A549 (cell line): ENCODE results near the gene UPF2. TPM values are rescaled to one million over a fixed set of nuclear protein-coding genes. Genes with fewer than 3 reads are reported as not detected.

Experiments
- ATAC-seq, 2 experiments: fragments of 200-7000 bp in 1 of 2; fragments of >200 bp in 1 of 2; cut with Nextera tagmentation in 1 of 2; cut with Tn5 transposase in 1 of 2; 3 replicates each; pipeline versions ENCODE4 v1.8.0 to v1.9.1; 2018 to 2020; ENCODE audit warnings: mild to moderate bottlenecking in 1 of 2, moderate library complexity in 1 of 2
- CTCF ChIA-PET: fragments of 300-600 bp; sonication (Branson Sonifier 250); formaldehyde crosslinking; extraction: SDS; loops from one replicate; lab custom pipeline; 2021; ENCODE audit warnings: antibody characterized with exemption, inconsistent platforms; lab: Yijun Ruan, JAX
- POLR2A ChIA-PET: fragments of 350-600 bp; formaldehyde crosslinking; extraction: SDS; loops from one replicate; lab custom pipeline; 2021; ENCODE audit warnings: antibody characterized with exemption, inconsistent platforms; lab: Yijun Ruan, JAX
- DNase-seq, 2 experiments: peaks; one replicate each; pipeline versions ENCODE4 v3.0.0 to v3.0.0-alpha.2; 2011 to 2016; ENCODE audit warnings: low read depth in 1 of 2, low spot score in 1 of 2
- FAIRE-seq: peaks from 2 replicates; lab custom pipeline; 2011; peaks lifted over from hg19 to GRCh38; lab: Jason Lieb, UNC
- H3K27ac ChIP-seq, 2 experiments: fragments of >200 bp; sonication (Bioruptor Twin); formaldehyde crosslinking; 3 replicates each; pipeline ENCODE4 v1.5.1; 2016 to 2017
- H3K4me1 ChIP-seq: fragments of >200 bp; sonication (Bioruptor Twin); formaldehyde crosslinking; 3 replicates; pipeline ENCODE4 v1.6.1; 2016
- H3K4me2 ChIP-seq: fragments of >200 bp; sonication (Bioruptor Twin); formaldehyde crosslinking; 3 replicates; pipeline ENCODE4 v1.6.1; 2016
- H3K4me3 ChIP-seq: fragments of >200 bp; sonication (Bioruptor Twin); formaldehyde crosslinking; 3 replicates; pipeline ENCODE4 v1.5.1; 2016
- H3K9me3 ChIP-seq: fragments of >200 bp; sonication (Bioruptor Twin); formaldehyde crosslinking; 3 replicates; pipeline ENCODE4 v1.6.1; 2016
- BHLHE40 ChIP-seq: IDR thresholded peaks from 2 replicates; pipeline ENCODE4 v1.6.1; 2012; ENCODE audit warnings: low read depth, low read length, inconsistent platforms
- CBX2 ChIP-seq: fragments of 200-600 bp; sonication (generic); IDR thresholded peaks from 2 replicates; pipeline ENCODE4 v1.6.1; 2016; ENCODE audit warnings: low read depth, mild to moderate bottlenecking, borderline replicate concordance
- CBX8 ChIP-seq: fragments of 200-600 bp; sonication (generic); IDR thresholded peaks from 2 replicates; pipeline ENCODE4 v1.6.1; 2016
- CHD4 ChIP-seq: fragments of 200-600 bp; sonication (generic); IDR thresholded peaks from 2 replicates; pipeline ENCODE4 v1.6.1; 2016; ENCODE audit warnings: antibody characterized with exemption, mild to moderate bottlenecking, borderline replicate concordance
- EHF ChIP-seq: fragments of 250-450 bp; sonication (Bioruptor Pico); IDR thresholded peaks from 2 replicates; pipeline ENCODE4 v1.5.0; 2020; ENCODE audit warnings: mild to moderate bottlenecking
- EHMT2 ChIP-seq: fragments of 200-600 bp; sonication (generic); IDR thresholded peaks from 2 replicates; pipeline ENCODE4 v1.6.1; 2016; ENCODE audit warnings: antibody characterized with exemption, low read depth, mild to moderate bottlenecking, moderate library complexity
- EP300 ChIP-seq, 2 experiments: fragments of >200 bp; sonication (Bioruptor Twin); formaldehyde crosslinking; IDR thresholded peaks; 2 replicates in 1 of 2; 3 replicates in 1 of 2; pipeline ENCODE4 v1.6.1; 2016 to 2017
- ESRRA ChIP-seq: fragments of 150-350 bp; IDR thresholded peaks from 2 replicates; pipeline ENCODE4 v1.6.1; 2014; ENCODE audit warnings: mild to moderate bottlenecking, low read length, borderline replicate concordance
- FOSL2 ChIP-seq, 2 experiments: fragments of 450-650 bp in 1 of 2; fragments of >200 bp in 1 of 2; sonication (Bioruptor Twin) in 1 of 2; formaldehyde crosslinking; IDR thresholded peaks; 2 replicates each; pipeline versions ENCODE4 v1.5.0 to v1.6.1; 2016 to 2020; ENCODE audit warnings: mild to moderate bottlenecking in 1 of 2, moderate library complexity in 1 of 2
- FOXS1 ChIP-seq: fragments of 250-450 bp; sonication (Bioruptor Pico); IDR thresholded peaks from 2 replicates; pipeline ENCODE4 v1.5.0; 2020; ENCODE audit warnings: mild to moderate bottlenecking, moderate library complexity
- HEYL ChIP-seq: fragments of 250-450 bp; sonication (Bioruptor Pico); IDR thresholded peaks from 2 replicates; pipeline ENCODE4 v1.8.0; 2021; ENCODE audit warnings: mild to moderate bottlenecking, moderate library complexity
- HOXA7 ChIP-seq: fragments of 250-450 bp; sonication (Bioruptor Pico); IDR thresholded peaks from 2 replicates; pipeline ENCODE4 v1.5.0; 2020; ENCODE audit warnings: mild to moderate bottlenecking, moderate library complexity
- HOXB5 ChIP-seq: fragments of 250-450 bp; sonication (Bioruptor Pico); IDR thresholded peaks from 2 replicates; pipeline ENCODE4 v1.5.0; 2020; ENCODE audit warnings: mild to moderate bottlenecking, moderate library complexity
- JUN ChIP-seq, 2 experiments: fragments of >200 bp; sonication (Bioruptor Twin); formaldehyde crosslinking; IDR thresholded peaks; 2 replicates in 1 of 2; 3 replicates in 1 of 2; pipeline ENCODE4 v1.6.1; 2016 to 2017
- KDM1A ChIP-seq: fragments of 200-600 bp; sonication (generic); IDR thresholded peaks from 2 replicates; pipeline ENCODE4 v1.6.1; 2016; ENCODE audit warnings: low read depth, mild to moderate bottlenecking
- MAFK ChIP-seq: fragments of 450-650 bp; IDR thresholded peaks from 2 replicates; pipeline ENCODE4 v1.6.1; 2014; ENCODE audit not compliant: partially characterized antibody
- NR3C1 ChIP-seq: fragments of >200 bp; sonication (Bioruptor Twin); formaldehyde crosslinking; IDR thresholded peaks from 3 replicates; pipeline ENCODE4 v1.6.1; 2017
- PHF8 ChIP-seq: fragments of 200-600 bp; sonication (generic); IDR thresholded peaks from 2 replicates; pipeline ENCODE4 v1.6.1; 2016; ENCODE audit warnings: low read depth, mild to moderate bottlenecking, antibody characterized with exemption, moderate library complexity, borderline replicate concordance
- POLR2A ChIP-seq: IDR thresholded peaks from 2 replicates; pipeline ENCODE4 v1.6.1; 2012; ENCODE audit warnings: mild to moderate bottlenecking, low read length
- SMC3 ChIP-seq: fragments of >200 bp; sonication (Bioruptor Twin); formaldehyde crosslinking; IDR thresholded peaks from 3 replicates; pipeline ENCODE4 v1.6.1; 2018; ENCODE audit warnings: inconsistent platforms
- ZC3H11A ChIP-seq: fragments of 450-650 bp; IDR thresholded peaks from 2 replicates; pipeline ENCODE4 v1.6.1; 2014; ENCODE audit warnings: antibody characterized with exemption, mild to moderate bottlenecking
- ZFP36 ChIP-seq: fragments of 450-650 bp; IDR thresholded peaks from 2 replicates; pipeline ENCODE4 v1.6.1; 2014; ENCODE audit warnings: borderline replicate concordance; ENCODE audit not compliant: partially characterized antibody
- WGBS: methylation state at CpG from one replicate; pipeline ENCODE4 v1.1.6; 2017; ENCODE audit errors: missing lambda C conversion rate; 5-methylcytosine and 5-hydroxymethylcytosine counted together
- polyA plus RNA-seq, 4 experiments: library from polyadenylated mRNA; depleted of rRNA in 3 of 4; stranded (reverse); fragments of >200 nt; fragmentation: RNase III in 1 of 4; extraction: RNeasy Plus Mini Kit Qiagen cat#74134 plus additional on column Dnase treatment in 1 of 4; gene quantifications; 2 replicates in 3 of 4; 3 replicates in 1 of 4; pipeline ENCODE4 v1.2.3, GENCODE V29; 2011 to 2017
- TF ChIP-seq, protein P1 (sequence below): fragments of 150-350 bp; IDR thresholded peaks from 2 replicates; pipeline ENCODE4 v1.6.1; 2014; ENCODE audit warnings: low read depth, mild to moderate bottlenecking, low read length
- TF ChIP-seq, protein P2 (sequence below): IDR thresholded peaks from 2 replicates; pipeline ENCODE4 v1.6.1; 2012
- TF ChIP-seq, protein P3 (sequence below): fragments of >200 bp; sonication (Bioruptor Twin); formaldehyde crosslinking; IDR thresholded peaks from 3 replicates; pipeline ENCODE4 v1.5.1; 2016
- TF ChIP-seq, protein P4 (sequence below): fragments of 450-650 bp; IDR thresholded peaks from 2 replicates; pipeline ENCODE4 v1.6.1; 2014; ENCODE audit warnings: antibody characterized with exemption
- TF ChIP-seq, protein P5 (sequence below): IDR thresholded peaks from 2 replicates; pipeline ENCODE4 v1.6.1; 2012

UPF2 gene
- polyA plus RNA-seq, 2 of the 4 experiments (the other 2 are of a cell fraction) = 16.5 to 21.6 TPM

DNA sequence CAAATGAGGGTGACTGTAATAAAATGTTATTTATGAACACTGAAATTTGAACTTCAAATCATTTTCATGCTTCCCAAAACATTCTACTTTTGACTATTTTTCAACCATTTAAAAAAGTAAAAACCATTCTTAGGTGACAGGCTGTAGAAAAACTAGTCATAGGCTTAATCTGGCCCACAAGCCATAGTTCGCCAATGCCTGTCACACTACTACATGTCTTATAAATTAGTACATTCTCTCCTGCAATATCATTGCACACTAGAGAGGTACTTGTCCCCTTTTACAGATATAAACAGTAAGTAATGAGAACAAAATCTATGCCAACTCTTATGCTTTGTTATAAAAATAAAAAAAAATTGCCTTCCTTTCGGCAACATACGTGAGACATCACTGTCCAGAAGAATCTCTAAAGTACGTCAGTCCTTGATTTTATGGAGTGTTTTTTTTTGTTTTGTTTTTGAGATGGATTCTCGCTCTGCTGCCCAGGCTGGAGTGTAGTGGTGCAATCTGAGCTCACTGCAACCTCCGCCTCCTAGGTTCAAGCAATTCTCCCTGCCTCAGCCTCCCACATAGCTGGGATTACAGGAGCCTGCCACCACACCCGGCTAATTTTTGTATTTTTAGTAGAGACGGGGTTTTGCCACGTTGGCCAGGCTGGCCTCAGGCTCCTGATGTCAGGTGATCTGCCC is 23.2 kb downstream of the UPF2 start:
- DNase-seq = no peak
- no peak for ATAC-seq
- no peak for TF ChIP-seq BHLHE40
- TF ChIP-seq, protein P1, sequence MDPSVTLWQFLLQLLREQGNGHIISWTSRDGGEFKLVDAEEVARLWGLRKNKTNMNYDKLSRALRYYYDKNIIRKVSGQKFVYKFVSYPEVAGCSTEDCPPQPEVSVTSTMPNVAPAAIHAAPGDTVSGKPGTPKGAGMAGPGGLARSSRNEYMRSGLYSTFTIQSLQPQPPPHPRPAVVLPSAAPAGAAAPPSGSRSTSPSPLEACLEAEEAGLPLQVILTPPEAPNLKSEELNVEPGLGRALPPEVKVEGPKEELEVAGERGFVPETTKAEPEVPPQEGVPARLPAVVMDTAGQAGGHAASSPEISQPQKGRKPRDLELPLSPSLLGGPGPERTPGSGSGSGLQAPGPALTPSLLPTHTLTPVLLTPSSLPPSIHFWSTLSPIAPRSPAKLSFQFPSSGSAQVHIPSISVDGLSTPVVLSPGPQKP = no peak
- no peak for TF ChIP-seq EHMT2
- no peak for TF ChIP-seq EHF (CRISPR knock-in tag)
- no peak for TF ChIP-seq CHD4
- TF ChIP-seq, protein P2, sequence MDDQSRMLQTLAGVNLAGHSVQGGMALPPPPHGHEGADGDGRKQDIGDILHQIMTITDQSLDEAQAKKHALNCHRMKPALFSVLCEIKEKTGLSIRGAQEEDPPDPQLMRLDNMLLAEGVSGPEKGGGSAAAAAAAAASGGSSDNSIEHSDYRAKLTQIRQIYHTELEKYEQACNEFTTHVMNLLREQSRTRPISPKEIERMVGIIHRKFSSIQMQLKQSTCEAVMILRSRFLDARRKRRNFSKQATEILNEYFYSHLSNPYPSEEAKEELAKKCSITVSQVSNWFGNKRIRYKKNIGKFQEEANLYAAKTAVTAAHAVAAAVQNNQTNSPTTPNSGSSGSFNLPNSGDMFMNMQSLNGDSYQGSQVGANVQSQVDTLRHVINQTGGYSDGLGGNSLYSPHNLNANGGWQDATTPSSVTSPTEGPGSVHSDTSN = no peak
- TF ChIP-seq ESRRA = no peak
- no peak for TF ChIP-seq NR3C1
- TF ChIP-seq KDM1A = no peak
- no peak for TF ChIP-seq HOXA7 (CRISPR knock-in tag)
- no peak for TF ChIP-seq ZC3H11A
- no peak for TF ChIP-seq CBX8
- TF ChIP-seq HOXB5 = no peak
- no peak for TF ChIP-seq FOXS1 (CRISPR knock-in tag)
- ChIA-PET CTCF (no interaction called here), POLR2A (no interaction called here)
- peak; percentile 65 for FAIRE-seq
- 89% methylated on average over 9 of the region's 9 CpGs for WGBS
- Histone ChIP-seq H3K9me3 (no peaks in the 10 kb centered on the region), H3K4me3 (no peak overlapping the region), H3K4me2 (no peak overlapping the region), H3K4me1 (peaks cover 21% of the 10 kb centered on the region; the same call in 2 of the 3 replicates), H3K27ac (no peak overlapping the region)

DNA sequence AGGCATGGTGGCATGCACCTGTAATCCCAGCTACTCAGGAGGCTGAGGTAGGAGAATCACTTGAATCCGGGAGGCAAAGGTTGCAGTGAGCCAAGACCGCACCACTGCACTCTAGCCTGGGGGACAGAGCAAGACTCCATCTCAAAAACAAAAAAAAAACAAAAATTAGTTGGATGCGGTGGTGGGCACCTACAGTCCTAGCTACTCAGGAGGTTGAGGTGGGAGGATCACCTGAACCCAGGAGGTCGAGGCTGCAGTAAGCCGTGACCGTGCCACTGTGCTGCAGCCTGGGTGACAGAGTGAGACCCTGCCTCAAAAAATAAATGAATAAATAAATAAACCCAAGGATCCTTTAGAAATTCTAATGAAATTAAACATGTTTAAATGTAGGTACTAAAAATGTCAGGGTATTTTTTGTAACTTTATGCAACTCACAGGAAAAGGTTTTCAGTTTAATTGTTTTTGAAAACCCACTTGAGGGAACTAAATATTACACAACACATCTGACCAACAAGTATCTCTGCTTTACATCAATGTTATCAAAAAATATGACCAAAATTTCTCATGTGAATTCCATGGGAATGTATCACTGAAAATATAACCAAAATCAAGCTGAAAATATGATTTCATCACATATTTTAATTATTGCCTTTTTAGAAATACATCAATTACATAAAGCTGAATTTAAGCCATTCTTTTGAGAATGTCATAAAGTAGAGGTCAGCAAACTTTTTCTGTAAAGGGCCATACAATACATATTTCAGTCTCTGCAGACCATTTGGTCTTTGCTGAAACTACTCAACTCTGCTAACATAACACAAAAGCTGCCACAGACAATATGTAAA is 23.9 kb downstream of the UPF2 start:
- Histone ChIP-seq H3K4me2 (no peak overlapping the region), H3K4me1 (peaks cover 21% of the 10 kb centered on the region; the same call in 2 of the 3 replicates), H3K4me3 (no peak overlapping the region), H3K27ac (no peak overlapping the region), H3K9me3 (no peaks in the 10 kb centered on the region)
- ATAC-seq (no peak), DNase-seq (no peak), FAIRE-seq (no peak)
- WGBS = 80% methylated on average over 6 of the region's 6 CpGs
- CTCF ChIA-PET = interaction anchor here (0.6 kb wide), 1 partner anchor 14 kb away, joined by 3 read pairs; no protein-coding TSS in a partner anchor
- POLR2A ChIA-PET = no interaction called here
- no peak for TF ChIP-seq HEYL (CRISPR knock-in tag)
- no peak for TF ChIP-seq JUN (IDR thresholded peaks at IDR 0.05)

DNA sequence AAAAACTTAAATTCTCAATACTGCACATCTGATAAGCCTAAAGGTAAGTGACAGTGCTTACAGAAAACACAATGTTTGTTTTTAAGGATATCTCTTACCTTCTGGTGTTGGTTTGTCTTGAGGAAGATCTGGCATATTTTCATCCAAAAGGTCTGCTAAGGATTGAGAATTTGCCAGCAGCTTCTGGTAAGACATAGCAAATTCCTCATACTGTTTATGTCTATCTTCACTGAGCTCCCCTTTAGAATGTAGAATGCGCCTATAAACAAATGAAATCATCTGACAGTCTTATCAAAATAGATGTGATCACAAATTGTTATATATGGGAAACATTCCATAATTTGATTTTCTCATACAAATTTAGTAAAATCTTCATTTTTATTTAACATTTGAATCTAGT is 28.7 kb downstream of the UPF2 start:
- no peak for DNase-seq
- FAIRE-seq = no peak
- Histone ChIP-seq H3K4me1 (peaks cover under 1% of the 10 kb centered on the region; the same call in 2 of the 3 replicates), H3K27ac (no peak overlapping the region), H3K4me3 (no peak overlapping the region), H3K9me3 (peaks cover 20% of the 10 kb centered on the region), H3K4me2 (no peak overlapping the region)
- no peak for ATAC-seq
- WGBS = 96% methylated on average over 1 of the region's 1 CpG
- POLR2A ChIA-PET = no interaction called here
- CTCF ChIA-PET = interaction anchor here (1.3 kb wide), 1 partner anchor 28 kb away, joined by 4 read pairs; no protein-coding TSS in a partner anchor
- TF ChIP-seq MAFK (no peak), SMC3 (no peak), FOXS1 (CRISPR knock-in tag) (no peak), ZFP36 (no peak), EP300 (IDR thresholded peaks at IDR 0.05) (no peak), FOSL2 (IDR thresholded peaks at IDR 0.05) (no peak), FOSL2 (CRISPR knock-in tag; IDR thresholded peaks at IDR 0.05) (no peak), POLR2A (no peak), PHF8 (no peak), BHLHE40 (no peak), CBX2 (no peak)
- TF ChIP-seq, protein P3, sequence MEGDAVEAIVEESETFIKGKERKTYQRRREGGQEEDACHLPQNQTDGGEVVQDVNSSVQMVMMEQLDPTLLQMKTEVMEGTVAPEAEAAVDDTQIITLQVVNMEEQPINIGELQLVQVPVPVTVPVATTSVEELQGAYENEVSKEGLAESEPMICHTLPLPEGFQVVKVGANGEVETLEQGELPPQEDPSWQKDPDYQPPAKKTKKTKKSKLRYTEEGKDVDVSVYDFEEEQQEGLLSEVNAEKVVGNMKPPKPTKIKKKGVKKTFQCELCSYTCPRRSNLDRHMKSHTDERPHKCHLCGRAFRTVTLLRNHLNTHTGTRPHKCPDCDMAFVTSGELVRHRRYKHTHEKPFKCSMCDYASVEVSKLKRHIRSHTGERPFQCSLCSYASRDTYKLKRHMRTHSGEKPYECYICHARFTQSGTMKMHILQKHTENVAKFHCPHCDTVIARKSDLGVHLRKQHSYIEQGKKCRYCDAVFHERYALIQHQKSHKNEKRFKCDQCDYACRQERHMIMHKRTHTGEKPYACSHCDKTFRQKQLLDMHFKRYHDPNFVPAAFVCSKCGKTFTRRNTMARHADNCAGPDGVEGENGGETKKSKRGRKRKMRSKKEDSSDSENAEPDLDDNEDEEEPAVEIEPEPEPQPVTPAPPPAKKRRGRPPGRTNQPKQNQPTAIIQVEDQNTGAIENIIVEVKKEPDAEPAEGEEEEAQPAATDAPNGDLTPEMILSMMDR = no peak
- TF ChIP-seq, protein P4, sequence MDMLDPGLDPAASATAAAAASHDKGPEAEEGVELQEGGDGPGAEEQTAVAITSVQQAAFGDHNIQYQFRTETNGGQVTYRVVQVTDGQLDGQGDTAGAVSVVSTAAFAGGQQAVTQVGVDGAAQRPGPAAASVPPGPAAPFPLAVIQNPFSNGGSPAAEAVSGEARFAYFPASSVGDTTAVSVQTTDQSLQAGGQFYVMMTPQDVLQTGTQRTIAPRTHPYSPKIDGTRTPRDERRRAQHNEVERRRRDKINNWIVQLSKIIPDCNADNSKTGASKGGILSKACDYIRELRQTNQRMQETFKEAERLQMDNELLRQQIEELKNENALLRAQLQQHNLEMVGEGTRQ = no peak
- TF ChIP-seq, protein P5, sequence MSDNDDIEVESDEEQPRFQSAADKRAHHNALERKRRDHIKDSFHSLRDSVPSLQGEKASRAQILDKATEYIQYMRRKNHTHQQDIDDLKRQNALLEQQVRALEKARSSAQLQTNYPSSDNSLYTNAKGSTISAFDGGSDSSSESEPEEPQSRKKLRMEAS = no peak
- TF ChIP-seq, protein P1 = no peak
